GM12891 (cell line): ENCODE measurements around the gene STPG2.

Experiments used
- PAX5 ChIP-seq: IDR thresholded peaks from 2 replicates; pipeline ENCODE4 v1.6.1; 2011; ENCODE audit warnings: low read length, moderate library complexity, mild to moderate bottlenecking; ENCODE audit not compliant: insufficient read depth, severe bottlenecking
- POLR2A ChIP-seq: IDR thresholded peaks from 2 replicates; pipeline ENCODE4 v1.6.1; 2011; ENCODE audit warnings: low read depth, low read length, control low read depth
- POLR2AphosphoS5 ChIP-seq: IDR thresholded peaks from 2 replicates; pipeline ENCODE4 v1.6.1; 2011; ENCODE audit warnings: low read depth, low read length, control low read depth
- TAF1 ChIP-seq: IDR thresholded peaks from 2 replicates; pipeline ENCODE4 v1.6.1; 2011; ENCODE audit warnings: low read depth, low read length, control low read depth

DNA sequence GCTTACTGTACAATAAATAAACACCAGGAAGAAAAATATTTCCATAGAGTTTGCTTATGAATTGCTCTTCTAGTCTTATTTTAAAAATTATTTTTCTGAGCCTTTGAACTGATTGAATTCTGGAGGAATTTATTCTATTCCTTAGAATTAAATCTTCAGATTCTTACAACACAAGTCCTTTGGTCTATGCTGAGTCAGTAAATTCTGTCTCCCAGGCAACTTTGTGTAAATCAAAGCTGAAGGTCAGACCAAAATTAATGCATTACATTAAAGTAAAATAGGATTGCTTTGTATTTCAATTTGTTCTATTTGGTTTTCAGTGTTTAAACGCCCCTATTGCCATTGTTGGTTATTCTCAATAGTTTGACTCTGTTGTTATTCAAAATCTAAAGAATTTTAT, 26.8 kb upstream of the STPG2 start:
- no peak for TF ChIP-seq POLR2A
- no peak for TF ChIP-seq PAX5
- TF ChIP-seq POLR2AphosphoS5 = no peak
- no peak for TF ChIP-seq TAF1
